CD4-positive, alpha-beta T cell treated with Interleukin-10 for 1 hour (primary cell): ENCODE results near the gene POPDC2.
"Not testable (repeated sequence)": the region's sequence is repeated elsewhere in the genome, so short reads cannot be mapped to it uniquely, and the experiment has no call there.

Source experiments
- DNase-seq: peaks from one replicate; pipeline ENCODE4 v3.0.0-alpha.2; 2020

The POPDC2 gene, protein sequence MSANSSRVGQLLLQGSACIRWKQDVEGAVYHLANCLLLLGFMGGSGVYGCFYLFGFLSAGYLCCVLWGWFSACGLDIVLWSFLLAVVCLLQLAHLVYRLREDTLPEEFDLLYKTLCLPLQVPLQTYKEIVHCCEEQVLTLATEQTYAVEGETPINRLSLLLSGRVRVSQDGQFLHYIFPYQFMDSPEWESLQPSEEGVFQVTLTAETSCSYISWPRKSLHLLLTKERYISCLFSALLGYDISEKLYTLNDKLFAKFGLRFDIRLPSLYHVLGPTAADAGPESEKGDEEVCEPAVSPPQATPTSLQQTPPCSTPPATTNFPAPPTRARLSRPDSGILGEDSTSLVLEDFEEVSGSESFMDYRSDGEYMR

GRCh38 chr3:119660474-119661440, at the start of gene POPDC2:
TSS of gene POPDC2 (minus strand) at chr3:119660589. CDS start at chr3:119660423, 166 bp downstream.
- DNase-seq: no peak

DNA sequence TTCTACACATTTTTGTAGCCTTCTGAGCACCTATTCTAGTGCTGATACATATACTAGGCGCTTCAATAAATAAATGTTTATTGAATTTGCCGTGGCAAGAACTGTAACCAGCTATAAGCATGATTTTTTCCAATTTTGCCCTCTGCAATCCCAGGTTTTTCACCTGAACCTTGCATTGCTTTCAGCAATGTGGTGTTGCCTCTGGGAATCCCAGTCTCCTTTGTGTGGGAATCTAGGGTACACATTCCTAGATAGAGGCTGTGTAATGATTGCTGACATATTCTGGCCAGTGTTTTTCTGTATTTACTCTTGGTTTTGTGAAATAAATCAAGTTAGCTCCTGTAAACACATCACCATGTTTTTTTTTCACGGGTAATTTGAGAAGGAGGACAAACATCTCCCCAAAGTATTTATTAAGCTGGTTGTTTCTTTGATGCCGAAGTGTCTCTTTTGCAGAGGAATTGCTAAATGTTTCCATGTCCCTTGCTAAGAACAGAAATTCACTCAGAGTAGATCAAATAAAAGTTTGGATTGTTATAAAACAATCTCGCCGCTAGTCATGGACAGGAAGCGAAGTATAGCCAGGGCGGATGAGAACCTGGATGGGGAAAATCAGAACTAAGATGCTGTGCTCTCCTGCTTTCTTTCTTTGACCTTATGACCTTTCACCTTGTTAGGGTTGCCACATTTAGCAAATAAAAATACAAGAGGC, 43.6 kb upstream of the POPDC2 start:
- no peak for DNase-seq

DNA sequence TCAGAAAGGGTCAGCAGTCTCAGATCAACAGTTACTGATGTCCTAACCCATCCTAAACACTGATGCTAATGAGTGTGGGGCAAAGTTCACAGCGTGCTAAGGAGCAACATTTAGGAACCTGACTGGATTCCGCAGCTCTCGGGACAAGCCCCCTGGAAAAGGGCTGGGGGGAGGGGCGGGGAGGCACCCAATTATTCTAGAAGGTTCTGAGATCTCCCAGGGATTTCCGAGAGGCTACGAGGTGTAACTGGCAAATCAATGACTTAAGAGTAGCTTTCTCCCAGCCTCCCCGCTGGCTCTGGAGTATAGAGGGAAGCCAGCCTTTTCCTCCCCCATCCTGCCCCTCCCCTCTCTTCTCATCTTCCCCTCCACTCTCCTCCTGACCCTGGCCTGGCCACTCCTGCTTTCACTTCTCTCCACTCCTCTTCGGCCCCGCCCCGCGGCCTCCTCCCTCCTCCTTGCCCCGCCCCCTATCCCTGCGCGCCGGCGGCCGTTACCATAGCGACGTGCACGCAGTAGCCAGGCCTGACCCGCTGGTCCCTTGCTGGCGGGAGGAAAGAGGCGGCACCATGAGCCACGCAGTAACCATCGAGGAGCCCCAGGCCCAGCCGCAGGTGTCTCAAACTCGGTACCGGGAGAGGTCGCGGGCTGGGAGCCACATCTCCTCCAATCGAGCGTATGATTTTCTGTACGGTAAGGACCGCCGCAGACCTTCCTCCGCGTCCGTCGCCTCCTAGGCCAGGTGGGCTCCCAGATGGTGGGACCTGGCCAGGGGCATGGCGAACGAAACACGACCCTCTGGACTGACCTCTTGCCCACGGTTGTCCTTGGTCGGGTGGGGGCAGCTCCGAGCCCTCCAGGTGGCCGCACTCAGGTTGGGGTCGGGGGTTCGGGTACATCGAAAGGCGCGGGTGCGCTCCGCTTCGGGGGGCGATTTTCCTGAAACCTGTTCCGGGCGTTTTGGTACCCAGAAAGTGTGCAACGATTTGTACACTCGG, 42.4 kb upstream of the POPDC2 start, which contains the start of gene CFAP91:
Gene CFAP91 (plus strand): TSS at position 493 of the 998 bp plus-strand sequence. CDS start 77 bp downstream, at position 570.
- peak; percentile 91 for DNase-seq

GRCh38 chr3:119700920-119701734, 40.7 kb upstream of the POPDC2 start:
- no peak for DNase-seq

DNA sequence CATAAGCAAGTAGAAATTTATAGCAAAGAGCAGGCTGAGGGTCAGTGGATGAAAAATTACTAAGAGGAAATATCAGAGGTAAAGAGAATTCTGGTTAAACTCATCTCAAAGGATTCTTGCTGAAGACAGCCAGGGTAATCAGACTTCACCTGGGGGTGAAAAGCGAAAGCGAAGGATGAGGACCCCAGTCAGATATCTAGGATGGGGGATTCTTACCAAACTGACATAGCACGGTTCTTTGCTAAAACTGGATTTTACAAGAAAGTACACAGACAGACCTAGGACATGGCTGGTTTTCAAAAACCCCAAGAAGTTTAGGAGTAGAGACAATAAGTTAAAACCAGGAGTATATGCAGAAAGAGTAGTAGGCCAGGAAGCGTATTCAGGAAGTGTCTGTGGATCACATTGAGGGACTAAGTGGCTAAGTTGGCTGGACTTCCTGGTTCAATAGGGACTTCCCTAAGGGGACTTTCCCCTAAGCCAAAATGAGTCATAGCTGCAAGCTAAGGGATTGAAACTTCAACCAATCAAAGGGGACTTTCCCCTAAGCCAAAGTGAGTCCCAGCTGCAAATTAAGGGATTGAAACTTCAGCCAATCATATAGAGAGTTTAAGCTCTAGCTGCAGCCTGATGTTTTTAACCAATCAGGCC, 40.0 kb upstream of the POPDC2 start:
- DNase-seq: peak; percentile 64

DNA sequence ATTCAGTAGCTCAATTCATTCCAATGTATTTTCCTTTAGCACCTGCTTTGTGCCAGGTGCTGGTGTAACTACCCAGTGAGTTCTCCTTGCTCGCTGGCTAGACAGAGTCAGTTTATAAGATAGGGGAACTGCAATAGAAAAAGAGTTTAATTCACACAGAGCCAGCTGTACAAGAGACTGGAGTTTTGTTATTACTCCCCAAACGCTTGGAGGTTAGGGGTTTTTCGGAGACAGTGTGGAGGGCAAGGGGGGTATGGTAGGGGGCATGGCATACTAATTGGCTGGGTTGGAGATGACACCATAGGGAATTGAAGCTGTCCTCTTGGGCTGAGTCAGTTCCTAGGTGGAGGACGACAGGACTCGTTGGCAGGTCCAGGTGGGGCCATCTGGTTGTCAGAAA, 37.0 kb upstream of the POPDC2 start:
- DNase-seq: no peak

DNA sequence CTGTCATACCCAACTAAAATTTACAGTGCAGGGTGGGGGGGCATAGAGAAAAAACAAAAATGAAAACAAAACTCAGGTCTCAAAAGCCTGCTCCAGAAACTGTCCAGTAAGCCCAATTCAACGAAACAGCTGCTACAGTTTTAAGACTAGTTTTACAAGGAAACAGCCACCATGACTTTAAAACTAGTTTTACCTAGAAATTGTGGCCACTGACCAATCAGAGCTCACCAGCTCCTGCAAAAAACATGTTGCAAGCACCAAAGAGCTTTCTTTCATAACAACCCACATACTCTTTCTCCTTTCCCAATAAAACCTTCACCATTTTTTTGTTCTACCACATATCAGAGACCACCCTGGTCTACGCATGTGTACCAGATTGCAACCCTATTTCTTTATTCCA, 35.1 kb upstream of the POPDC2 start:
- no peak for DNase-seq

- no peak for DNase-seq
Observed at GRCh38 chr3:119690043-119690656, 29.8 kb upstream of the POPDC2 start.

- no peak for DNase-seq
Observed at GRCh38 chr3:119683421-119683820, 23.0 kb upstream of the POPDC2 start.

GRCh38 chr3:119681279-119681678, 20.9 kb upstream of the POPDC2 start:
- DNase-seq: peak; percentile 30

- no peak for DNase-seq
Observed at GRCh38 chr3:119679874-119680273, 19.5 kb upstream of the POPDC2 start.

- DNase-seq: not testable (repeated sequence)
Observed at GRCh38 chr3:119678209-119678608, 17.8 kb upstream of the POPDC2 start.

GRCh38 chr3:119677641-119677934, 17.2 kb upstream of the POPDC2 start:
- no peak for DNase-seq

DNA sequence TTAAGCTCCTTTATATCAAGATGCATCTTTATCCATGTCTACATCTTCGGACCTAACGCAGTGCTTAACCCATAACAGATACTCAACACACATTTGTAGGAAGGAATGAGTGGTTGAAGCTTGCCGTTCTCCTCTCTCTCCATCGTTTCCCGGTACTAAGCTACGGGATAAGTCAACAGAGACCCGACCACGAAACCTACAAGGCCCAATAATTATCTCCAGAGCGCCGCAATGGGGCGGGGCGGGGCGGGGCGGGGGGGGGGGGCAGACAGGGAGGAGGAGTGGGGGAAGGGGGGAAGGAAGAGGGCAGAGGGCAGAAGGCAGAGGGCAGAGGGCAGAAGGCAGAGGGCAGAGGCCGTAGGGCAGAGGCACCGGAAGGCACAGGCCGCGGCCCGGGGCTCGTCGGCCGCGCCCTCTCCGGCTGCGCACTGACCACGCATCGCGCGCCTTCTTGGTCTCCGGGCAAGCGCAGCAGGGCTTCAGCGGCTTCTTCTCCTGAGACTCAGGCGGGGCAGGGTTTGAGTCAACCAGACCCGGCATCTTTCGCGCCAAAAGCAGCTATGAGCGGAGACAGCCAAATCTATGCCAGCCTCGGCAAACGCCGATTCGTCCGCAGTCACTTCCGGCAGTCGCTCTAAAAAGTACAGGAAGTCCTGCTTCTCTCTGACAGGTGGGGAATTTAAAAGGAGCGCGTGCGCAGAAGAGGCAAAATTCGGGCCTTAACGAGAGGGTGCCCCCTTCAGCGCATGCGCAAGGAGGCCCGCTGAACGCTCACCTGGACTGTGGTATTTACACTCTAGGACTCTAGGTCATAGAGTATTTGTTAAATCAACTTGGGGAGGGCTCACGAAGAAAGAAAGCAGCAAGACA, 16.6 kb upstream of the POPDC2 start, which contains the start of gene COX17:
Gene COX17 (minus strand): TSS at position 636 of the 870 bp plus-strand sequence. CDS start 96 bp downstream, at position 540.
- DNase-seq: peak; percentile 98

- DNase-seq: no peak
Observed at GRCh38 chr3:119676020-119676419, 15.6 kb upstream of the POPDC2 start.

GRCh38 chr3:119675188-119675874, 14.9 kb upstream of the POPDC2 start:
- no peak for DNase-seq

DNA sequence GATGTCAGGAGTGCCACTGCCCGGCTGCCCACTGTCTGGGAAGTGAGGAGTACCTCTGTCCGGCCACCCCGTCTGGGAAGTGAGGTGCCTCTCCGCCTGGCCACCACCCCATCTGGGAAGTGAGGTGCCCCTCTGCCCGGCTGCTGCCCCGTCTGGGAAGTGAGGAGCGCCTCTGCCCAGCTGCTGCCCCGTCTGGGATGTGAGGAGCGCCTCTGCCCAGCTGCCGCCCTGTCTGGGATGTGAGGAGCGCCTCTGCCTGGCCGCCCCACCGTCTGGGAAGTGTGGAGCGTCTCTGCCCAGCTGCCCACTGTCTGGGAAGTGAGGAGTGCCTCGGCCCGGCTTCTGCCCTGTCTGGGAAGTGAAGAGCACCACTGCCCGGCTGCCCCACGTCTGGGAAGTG, 13.5 kb upstream of the POPDC2 start:
- no peak for DNase-seq

DNA sequence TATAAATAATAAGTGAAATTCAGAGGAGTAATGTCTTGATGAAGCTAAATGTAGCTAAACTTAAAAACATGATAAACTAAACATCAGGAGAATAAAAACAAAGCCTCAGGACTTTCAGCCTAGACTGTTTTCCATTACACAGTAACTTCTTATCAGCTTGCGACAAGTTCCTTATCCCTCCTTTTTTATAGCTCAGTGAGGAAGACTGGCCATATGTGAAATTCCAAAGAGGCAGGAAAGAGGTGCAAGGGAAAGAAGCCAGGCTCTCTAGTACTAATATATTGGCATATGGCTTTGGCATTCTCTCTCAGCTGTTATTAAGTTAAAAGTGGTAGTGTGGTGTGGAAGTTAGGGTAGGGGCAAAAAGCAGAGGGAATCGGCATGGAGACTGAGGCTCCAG, 12.4 kb upstream of the POPDC2 start:
- no peak for DNase-seq
